Gastrocnemius medialis (tissue), 4 donors: ENCODE measurements around the gene ST6GALNAC3. TPM values are rescaled to one million over a fixed set of nuclear protein-coding genes. Genes with fewer than 3 reads are reported as not detected.
"Not testable (repeated sequence)": the region's sequence is repeated elsewhere in the genome, so short reads cannot be mapped to it uniquely, and the experiment has no call there.

ENCODE experiments used
- ATAC-seq, 2 donors: fragments of 150-250 bp; one replicate each; pipeline ENCODE4 v1.9.1; 2016
- DNase-seq, 2 donors: peaks; one replicate each; pipeline ENCODE4 v3.0.0-alpha.2; 2019
- H3K27ac ChIP-seq, 4 donors: fragments of 200-600 bp; sonication (generic); 1 replicate in 1 of 4; 2 replicates in 3 of 4; pipeline ENCODE4 v1.5.1; 2016 to 2018; ENCODE audit warnings: mild to moderate bottlenecking in 2 of 4, moderate library complexity in 1 of 4
- H3K27me3 ChIP-seq, 3 donors: fragments of 200-600 bp; sonication (generic) in 2 of 3; 1 replicate in 1 of 3; 2 replicates in 2 of 3; pipeline versions ENCODE4 v1.5.1 to v1.6.0; 2016 to 2019; ENCODE audit warnings: mild to moderate bottlenecking in 1 of 3, moderate library complexity in 1 of 3
- H3K36me3 ChIP-seq, 2 donors: fragments of 200-600 bp; sonication (generic) in 1 of 2; one replicate each; pipeline ENCODE4 v1.5.1; 2017 to 2018
- H3K4me1 ChIP-seq, 2 donors: fragments of 200-600 bp; sonication (generic) in 1 of 2; one replicate each; pipeline ENCODE4 v1.5.1; 2016 to 2017; ENCODE audit warnings: mild to moderate bottlenecking in 2 of 2
- H3K4me3 ChIP-seq, 4 donors: fragments of 200-600 bp; sonication (generic) in 3 of 4; 1 replicate in 1 of 4; 2 replicates in 3 of 4; pipeline ENCODE4 v1.5.1; 2016 to 2019; ENCODE audit warnings: mild to moderate bottlenecking in 2 of 4
- H3K9me3 ChIP-seq, 3 donors: fragments of 200-600 bp; sonication (generic) in 2 of 3; 1 replicate in 1 of 3; 2 replicates in 2 of 3; pipeline ENCODE4 v1.5.1; 2016 to 2019
- POLR2A ChIP-seq, 2 donors: fragments of 450-650 bp; IDR thresholded peaks; one replicate each; pipeline ENCODE4 v1.6.1; 2017; ENCODE audit warnings: antibody characterized with exemption in 2 of 2, mild to moderate bottlenecking in 2 of 2, moderate library complexity in 2 of 2
- in situ Hi-C, 4 donors: fragments of 200-750 bp; cut with MboI; loops; one replicate each; pipeline versions ENCODE4 v1.15.0 to v1.8.0; 2017; ENCODE audit warnings: low sequenced_read_pairs in 4 of 4
- intact Hi-C: fragments of 100-400 bp; cut with DNase I; formaldehyde crosslinking; loops from one replicate; pipeline ENCODE4 v1.15.1; 2023; ENCODE audit warnings: low total_unique reads
- total RNA-seq, 4 donors: library from RNA; depleted of rRNA; stranded (reverse); fragments of >200 nt; gene quantifications; one replicate each; pipeline versions ENCODE4 v1.1.0 to v1.2.3, GENCODE V29; 2016
- TF ChIP-seq, protein P1 (sequence below), 5 experiments: fragments of 450-650 bp in 3 of 5; fragments of 200-600 bp in 2 of 5; sonication (generic) in 2 of 5; IDR thresholded peaks in 4 of 5; conservative IDR thresholded peaks in 1 of 5; 1 replicate in 4 of 5; 2 replicates in 1 of 5; pipeline ENCODE4 v1.5.1; 2016 to 2019; ENCODE audit warnings: antibody characterized with exemption in 5 of 5, mild to moderate bottlenecking in 3 of 5, moderate library complexity in 3 of 5

The ST6GALNAC3 gene
- total RNA-seq, 4 donors from 2014 or later: 1.7 to 3.9 (median 2.8) TPM

DNA sequence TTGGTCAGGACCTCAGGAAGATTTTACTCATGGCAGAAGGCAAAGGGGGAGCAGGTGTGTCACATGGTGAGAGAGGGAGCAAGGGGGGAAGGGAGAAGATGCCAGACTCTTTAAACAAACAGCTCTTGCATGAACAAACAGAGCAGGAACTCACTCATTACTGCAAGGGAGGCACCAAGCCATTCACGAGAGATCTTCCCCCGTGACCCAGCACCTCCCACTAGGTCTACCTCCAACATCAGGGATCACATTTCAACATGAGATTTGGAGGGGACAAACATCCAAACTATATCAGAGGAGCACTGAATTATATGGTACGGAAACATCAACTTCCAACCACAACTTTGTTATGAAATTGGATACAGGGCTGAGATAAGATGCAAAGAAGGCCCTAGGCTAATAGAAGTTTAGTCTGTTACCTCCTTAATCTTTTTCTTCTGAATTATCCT lies 164.9 kb downstream of the ST6GALNAC3 start:
- Histone ChIP-seq H3K4me1 (no peaks in the 10 kb centered on the region), H3K4me3 (no peak overlapping the region), H3K36me3 (no peaks in the 10 kb centered on the region), H3K27ac (no peak overlapping the region), H3K9me3 (no peaks in the 10 kb centered on the region), H3K27me3 (no peaks in the 10 kb centered on the region)
- in situ Hi-C loops: no loop called here
- TF ChIP-seq, protein P1, sequence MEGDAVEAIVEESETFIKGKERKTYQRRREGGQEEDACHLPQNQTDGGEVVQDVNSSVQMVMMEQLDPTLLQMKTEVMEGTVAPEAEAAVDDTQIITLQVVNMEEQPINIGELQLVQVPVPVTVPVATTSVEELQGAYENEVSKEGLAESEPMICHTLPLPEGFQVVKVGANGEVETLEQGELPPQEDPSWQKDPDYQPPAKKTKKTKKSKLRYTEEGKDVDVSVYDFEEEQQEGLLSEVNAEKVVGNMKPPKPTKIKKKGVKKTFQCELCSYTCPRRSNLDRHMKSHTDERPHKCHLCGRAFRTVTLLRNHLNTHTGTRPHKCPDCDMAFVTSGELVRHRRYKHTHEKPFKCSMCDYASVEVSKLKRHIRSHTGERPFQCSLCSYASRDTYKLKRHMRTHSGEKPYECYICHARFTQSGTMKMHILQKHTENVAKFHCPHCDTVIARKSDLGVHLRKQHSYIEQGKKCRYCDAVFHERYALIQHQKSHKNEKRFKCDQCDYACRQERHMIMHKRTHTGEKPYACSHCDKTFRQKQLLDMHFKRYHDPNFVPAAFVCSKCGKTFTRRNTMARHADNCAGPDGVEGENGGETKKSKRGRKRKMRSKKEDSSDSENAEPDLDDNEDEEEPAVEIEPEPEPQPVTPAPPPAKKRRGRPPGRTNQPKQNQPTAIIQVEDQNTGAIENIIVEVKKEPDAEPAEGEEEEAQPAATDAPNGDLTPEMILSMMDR (IDR thresholded peaks at IDR 0.05 in 4 of 5, conservative IDR thresholded peaks at IDR 0.05 in 1 of 5): no peak
- no peak for TF ChIP-seq POLR2A (IDR thresholded peaks at IDR 0.05)
- ATAC-seq (no peak), DNase-seq (no peak)
- intact Hi-C loops: no loop called here

DNA sequence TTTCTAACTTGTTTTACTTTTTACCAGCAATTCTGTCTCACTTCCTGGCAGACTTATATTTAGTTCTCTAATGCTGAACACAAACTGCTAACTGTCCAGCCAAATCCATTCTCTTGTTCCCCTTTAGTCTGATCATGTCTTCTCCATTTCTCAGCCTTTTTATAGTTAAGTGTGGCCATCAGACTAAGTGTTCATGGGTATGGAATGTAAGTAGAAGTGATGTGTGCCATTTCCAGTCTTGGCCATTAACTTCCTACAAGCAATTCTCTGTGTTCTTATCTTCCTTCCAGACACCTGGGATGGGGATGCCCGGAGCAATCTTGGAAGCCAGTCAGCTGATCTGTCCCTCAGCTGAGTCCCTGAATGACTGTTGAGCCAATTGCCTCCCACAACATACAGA lies 165.8 kb downstream of the ST6GALNAC3 start:
- no peak for TF ChIP-seq POLR2A (IDR thresholded peaks at IDR 0.05)
- TF ChIP-seq, protein P1 (IDR thresholded peaks at IDR 0.05 in 4 of 5, conservative IDR thresholded peaks at IDR 0.05 in 1 of 5): no peak
- in situ Hi-C loops (no loop called here), intact Hi-C loops (no loop called here)
- H3K4me1 ChIP-seq: no peaks in the 10 kb centered on the region
- H3K27me3 ChIP-seq: no peaks in the 10 kb centered on the region
- H3K4me3 ChIP-seq: no peak overlapping the region
- ATAC-seq (no peak), DNase-seq (no peak)
- H3K9me3 ChIP-seq: no peaks in the 10 kb centered on the region
- no peak overlapping the region for H3K27ac ChIP-seq
- H3K36me3 ChIP-seq: no peaks in the 10 kb centered on the region

DNA sequence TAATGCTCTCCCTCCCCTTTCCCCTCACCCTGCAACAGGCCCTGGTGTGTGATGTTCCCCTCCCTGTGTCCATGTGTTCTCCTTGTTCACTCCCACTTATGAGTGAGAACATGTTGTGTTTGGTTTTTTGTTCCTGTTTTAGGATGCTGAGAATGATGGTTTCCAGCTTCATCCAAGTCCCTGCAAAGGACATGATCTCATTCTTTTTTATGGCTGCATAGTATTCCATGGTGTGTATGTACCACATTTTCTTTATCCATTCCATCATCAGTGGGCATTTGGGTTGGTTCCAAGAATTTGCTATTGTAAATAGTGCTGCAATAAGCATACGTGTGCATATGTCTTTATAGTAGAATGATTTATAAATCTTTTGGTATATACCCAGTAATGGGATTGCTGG lies 168.0 kb downstream of the ST6GALNAC3 start:
- H3K36me3 ChIP-seq, H3K27me3 ChIP-seq, H3K27ac ChIP-seq, in situ Hi-C loops, ATAC-seq, DNase-seq, H3K9me3 ChIP-seq, H3K4me3 ChIP-seq, intact Hi-C loops, H3K4me1 ChIP-seq: not testable (repeated sequence)

DNA sequence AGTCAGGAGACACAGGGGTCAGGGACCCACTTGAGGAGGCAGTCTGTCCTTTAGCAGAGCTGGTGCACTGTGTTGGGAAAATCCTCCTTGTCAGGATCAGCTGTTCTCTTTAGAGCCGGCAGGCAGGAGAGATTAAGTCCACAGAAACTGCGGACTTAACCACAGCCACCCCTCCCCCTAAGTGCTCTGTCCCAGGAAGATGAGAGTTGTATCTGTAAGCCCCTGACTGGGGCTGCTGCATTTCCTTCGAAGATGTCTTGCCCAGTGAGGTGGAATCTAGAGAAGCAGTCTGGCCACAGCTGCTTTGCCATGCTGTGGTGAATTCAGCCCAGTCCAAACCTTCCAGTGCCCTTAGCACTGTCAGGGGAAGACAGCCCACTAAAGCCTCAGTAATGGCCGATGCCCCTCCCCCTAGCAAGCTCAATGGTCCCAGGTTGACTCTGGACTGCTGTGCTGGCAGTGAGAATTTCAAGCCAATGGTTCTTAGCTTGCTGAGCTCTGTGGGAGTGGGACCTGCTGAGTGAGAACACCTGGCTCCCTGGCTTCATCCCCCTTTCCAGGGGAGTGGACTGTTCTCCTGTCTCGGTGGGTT lies 172.8 kb downstream of the ST6GALNAC3 start:
- ATAC-seq: no peak
- H3K27me3 ChIP-seq: no peaks in the 10 kb centered on the region
- TF ChIP-seq POLR2A (IDR thresholded peaks at IDR 0.05): no peak
- TF ChIP-seq, protein P1 (IDR thresholded peaks at IDR 0.05 in 4 of 5, conservative IDR thresholded peaks at IDR 0.05 in 1 of 5): no peak
- no peak overlapping the region for H3K27ac ChIP-seq
- in situ Hi-C loops (no loop called here), intact Hi-C loops (no loop called here)
- H3K9me3 ChIP-seq: no peaks in the 10 kb centered on the region
- DNase-seq: no peak
- H3K4me3 ChIP-seq: no peak overlapping the region
- no peaks in the 10 kb centered on the region for H3K36me3 ChIP-seq
- H3K4me1 ChIP-seq: no peaks in the 10 kb centered on the region

DNA sequence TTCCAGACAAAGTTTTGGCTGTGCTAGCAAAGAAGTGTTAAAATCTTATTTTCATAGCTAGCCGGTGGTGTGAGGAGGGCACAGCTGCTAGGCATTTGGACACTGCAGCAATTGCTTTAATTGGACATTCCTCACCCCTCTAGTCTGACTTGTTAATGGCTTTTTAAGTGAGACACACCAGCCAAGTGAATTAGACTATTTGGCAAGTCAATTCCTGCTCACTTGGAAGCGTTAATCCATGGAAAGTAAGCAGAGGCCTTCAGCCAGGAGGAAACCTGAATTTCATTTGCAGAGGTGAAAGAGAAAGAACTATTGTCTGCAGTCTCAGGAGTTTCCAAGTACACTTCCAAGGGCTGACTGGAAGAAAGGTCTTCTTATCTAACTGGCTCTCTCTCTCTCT lies 175.7 kb downstream of the ST6GALNAC3 start:
- intact Hi-C loops (no loop called here), in situ Hi-C loops (no loop called here)
- H3K36me3 ChIP-seq: no peaks in the 10 kb centered on the region
- no peak overlapping the region for H3K27ac ChIP-seq
- H3K27me3 ChIP-seq: no peaks in the 10 kb centered on the region
- no peaks in the 10 kb centered on the region for H3K4me1 ChIP-seq
- TF ChIP-seq, protein P1 (IDR thresholded peaks at IDR 0.05 in 4 of 5, conservative IDR thresholded peaks at IDR 0.05 in 1 of 5): no peak
- TF ChIP-seq POLR2A (IDR thresholded peaks at IDR 0.05): no peak
- ATAC-seq (no peak), DNase-seq (no peak)
- H3K4me3 ChIP-seq: no peak overlapping the region
- no peaks in the 10 kb centered on the region for H3K9me3 ChIP-seq
